Liver (tissue), 9 donors: Measurements from ENCODE around the gene ATG2A. TPM values are rescaled to one million over a fixed set of nuclear protein-coding genes. Genes with fewer than 3 reads are reported as not detected.

Experiments used
- DNase-seq: peaks from one replicate; pipeline ENCODE4 v3.0.0-alpha.2; 2017; ENCODE audit warnings: low spot score
- H3K27ac ChIP-seq, 2 donors: one replicate each; pipeline ENCODE4 v1.7.0; 2013; ENCODE audit warnings: inconsistent platforms in 2 of 2, low read length in 2 of 2, control low read depth in 1 of 2, low read depth in 1 of 2, mild to moderate bottlenecking in 1 of 2
- H3K27me3 ChIP-seq, 4 donors: one replicate each; pipeline versions ENCODE4 v1.6.1 to v1.7.0; 2013; ENCODE audit warnings: low read length in 3 of 4, inconsistent platforms in 1 of 4, mild to moderate bottlenecking in 1 of 4, moderate library complexity in 1 of 4; ENCODE audit not compliant: control insufficient read depth in 4 of 4, insufficient read depth in 4 of 4
- H3K36me3 ChIP-seq, 4 donors: one replicate each; pipeline versions ENCODE4 v1.6.1 to v1.7.0; 2013; ENCODE audit warnings: low read length in 3 of 4, mild to moderate bottlenecking in 3 of 4, low read depth in 1 of 4, moderate library complexity in 1 of 4; ENCODE audit not compliant: control insufficient read depth in 4 of 4, insufficient read depth in 3 of 4
- H3K4me1 ChIP-seq, 4 donors: one replicate each; pipeline versions ENCODE4 v1.6.1 to v1.7.0; 2013; ENCODE audit warnings: low read length in 3 of 4, mild to moderate bottlenecking in 3 of 4, moderate library complexity in 1 of 4; ENCODE audit not compliant: control insufficient read depth in 4 of 4, insufficient read depth in 4 of 4
- H3K4me3 ChIP-seq, 3 donors: one replicate each; pipeline versions ENCODE4 v1.6.1 to v1.7.0; 2013; ENCODE audit warnings: low read length in 3 of 3, control low read depth in 1 of 3, low read depth in 1 of 3, mild to moderate bottlenecking in 1 of 3
- H3K9ac ChIP-seq, 2 donors: one replicate each; pipeline ENCODE4 v1.7.0; 2013; ENCODE audit warnings: low read length in 2 of 2, mild to moderate bottlenecking in 2 of 2, moderate library complexity in 2 of 2, control low read depth in 1 of 2, low read depth in 1 of 2
- H3K9me3 ChIP-seq, 4 donors: one replicate each; pipeline versions ENCODE4 v1.6.1 to v1.7.0; 2013; ENCODE audit warnings: low read length in 3 of 4; ENCODE audit not compliant: control insufficient read depth in 4 of 4
- ATF3 ChIP-seq: IDR thresholded peaks from 2 replicates; pipeline ENCODE4 v1.6.1; 2016; ENCODE audit warnings: antibody characterized with exemption
- FOXA1 ChIP-seq: IDR thresholded peaks from 2 replicates; pipeline ENCODE4 v1.6.1; 2016; ENCODE audit warnings: antibody characterized with exemption
- FOXA2 ChIP-seq: IDR thresholded peaks from 2 replicates; pipeline ENCODE4 v1.6.1; 2016; ENCODE audit warnings: antibody characterized with exemption
- GABPA ChIP-seq, 2 donors: IDR thresholded peaks in 1 of 2; conservative IDR thresholded peaks in 1 of 2; 2 replicates each; pipeline ENCODE4 v1.6.1; 2016; ENCODE audit warnings: antibody characterized with exemption in 2 of 2, mild to moderate bottlenecking in 1 of 2, moderate library complexity in 1 of 2
- HNF4A ChIP-seq, 2 donors: conservative IDR thresholded peaks; 2 replicates each; pipeline ENCODE4 v1.6.1; 2016; ENCODE audit warnings: antibody characterized with exemption in 2 of 2, mild to moderate bottlenecking in 2 of 2
- HNF4G ChIP-seq: IDR thresholded peaks from 2 replicates; pipeline ENCODE4 v1.6.1; 2016; ENCODE audit warnings: antibody characterized with exemption
- JUND ChIP-seq, 2 donors: IDR thresholded peaks; 2 replicates each; pipeline ENCODE4 v1.6.1; 2016; ENCODE audit warnings: antibody characterized with exemption in 2 of 2
- NR2F2 ChIP-seq: IDR thresholded peaks from 2 replicates; pipeline ENCODE4 v1.6.1; 2016; ENCODE audit warnings: antibody characterized with exemption
- RAD21 ChIP-seq, 2 donors: IDR thresholded peaks; 2 replicates each; pipeline ENCODE4 v1.6.1; 2016; ENCODE audit warnings: antibody characterized with exemption in 2 of 2, mild to moderate bottlenecking in 2 of 2
- RXRA ChIP-seq, 2 donors: IDR thresholded peaks; 2 replicates each; pipeline ENCODE4 v1.6.1; 2017 to 2018; ENCODE audit warnings: antibody characterized with exemption in 2 of 2, mild to moderate bottlenecking in 1 of 2
- SP1 ChIP-seq: IDR thresholded peaks from 2 replicates; pipeline ENCODE4 v1.6.1; 2018; ENCODE audit warnings: antibody characterized with exemption, mild to moderate bottlenecking
- TAF1 ChIP-seq: conservative IDR thresholded peaks from 2 replicates; pipeline ENCODE4 v1.6.1; 2016; ENCODE audit warnings: antibody characterized with exemption, mild to moderate bottlenecking
- WGBS: extraction: QIAGEN DNeasy Blood & Tissue Kit; methylation state at CpG from one replicate; pipeline ENCODE4 v1.1.7; 2013; 5-methylcytosine and 5-hydroxymethylcytosine counted together
- polyA plus RNA-seq, 2 donors: library from polyadenylated mRNA; stranded (reverse) in 1 of 2; unstranded in 1 of 2; fragments of 200-250 nt in 1 of 2; fragments of >200 nt in 1 of 2; fragmentation: Nextera tagmentation in 1 of 2; extraction: Ambion mirVana in 1 of 2; gene quantifications; one replicate each; pipeline versions ENCODE4 v1.2.1 to v1.2.3, GENCODE V29; 2013 to 2015
- total RNA-seq, 2 donors: library from RNA; depleted of rRNA; stranded (reverse); fragments of >200 nt; gene quantifications; one replicate each; pipeline ENCODE4 v1.2.3, GENCODE V29; 2014
- TF ChIP-seq, protein P1 (sequence below): IDR thresholded peaks from 2 replicates; pipeline ENCODE4 v1.6.1; 2016; ENCODE audit warnings: antibody characterized with exemption
- TF ChIP-seq, protein P2 (sequence below): IDR thresholded peaks from 2 replicates; pipeline ENCODE4 v1.6.1; 2016; ENCODE audit warnings: antibody characterized with exemption, mild to moderate bottlenecking
- donor health status: healthy.
- donor health status: healthy.
- donor health status: healthy.
- donor health status: healthy.
- donor health status: healthy.

The ATG2A gene
- total and polyA plus RNA-seq, 4 donors = 15.6 to 34.1 (median 23.0) TPM

- no peak for DNase-seq
- H3K9me3 ChIP-seq = no peaks in the 10 kb centered on the region
- H3K27me3 ChIP-seq = no peaks in the 10 kb centered on the region
- no peaks in the 10 kb centered on the region for H3K36me3 ChIP-seq
- no peak for TF ChIP-seq RXRA (IDR thresholded peaks at IDR 0.05)
- no peak for TF ChIP-seq TAF1
- TF ChIP-seq ATF3 = no peak
- TF ChIP-seq, protein P1, sequence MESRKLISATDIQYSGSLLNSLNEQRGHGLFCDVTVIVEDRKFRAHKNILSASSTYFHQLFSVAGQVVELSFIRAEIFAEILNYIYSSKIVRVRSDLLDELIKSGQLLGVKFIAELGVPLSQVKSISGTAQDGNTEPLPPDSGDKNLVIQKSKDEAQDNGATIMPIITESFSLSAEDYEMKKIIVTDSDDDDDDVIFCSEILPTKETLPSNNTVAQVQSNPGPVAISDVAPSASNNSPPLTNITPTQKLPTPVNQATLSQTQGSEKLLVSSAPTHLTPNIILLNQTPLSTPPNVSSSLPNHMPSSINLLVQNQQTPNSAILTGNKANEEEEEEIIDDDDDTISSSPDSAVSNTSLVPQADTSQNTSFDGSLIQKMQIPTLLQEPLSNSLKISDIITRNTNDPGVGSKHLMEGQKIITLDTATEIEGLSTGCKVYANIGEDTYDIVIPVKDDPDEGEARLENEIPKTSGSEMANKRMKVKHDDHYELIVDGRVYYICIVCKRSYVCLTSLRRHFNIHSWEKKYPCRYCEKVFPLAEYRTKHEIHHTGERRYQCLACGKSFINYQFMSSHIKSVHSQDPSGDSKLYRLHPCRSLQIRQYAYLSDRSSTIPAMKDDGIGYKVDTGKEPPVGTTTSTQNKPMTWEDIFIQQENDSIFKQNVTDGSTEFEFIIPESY = no peak
- no peak for TF ChIP-seq GABPA (IDR thresholded peaks at IDR 0.05 in 1 of 2, conservative IDR thresholded peaks at IDR 0.05 in 1 of 2)
- no peak for TF ChIP-seq HNF4G
- peaks cover 21 to 83% (median 73%) of the 10 kb centered on the region in 4 donors for H3K4me1 ChIP-seq
- H3K4me3 ChIP-seq = peak overlapping the region in 2 of 3 donors; percentile 1 to 96
- peak overlapping the region; percentile 14 to 32 for H3K9ac ChIP-seq
- H3K27ac ChIP-seq = peak overlapping the region; percentile 72 to 77
- WGBS = 67% methylated on average over 11 of the region's 11 CpGs
Observed at GRCh38 chr11:64876229-64876750, 40.7 kb downstream of the ATG2A start.

- Histone ChIP-seq H3K9me3 (no peaks in the 10 kb centered on the region), H3K27ac (peak overlapping the region; percentile 48 to 72), H3K9ac (no peak overlapping the region), H3K27me3 (no peaks in the 10 kb centered on the region), H3K36me3 (no peaks in the 10 kb centered on the region), H3K4me1 (peaks cover 27 to 86% (median 79%) of the 10 kb centered on the region in 4 donors), H3K4me3 (peak overlapping the region in 1 of 3 donors; percentile 0)
- WGBS = 49% methylated on average over 17 of the region's 17 CpGs
- DNase-seq = no peak
- peak in 1 of 2 donors; percentile 14 for TF ChIP-seq RAD21 (IDR thresholded peaks at IDR 0.05)
- TF ChIP-seq, protein P2, sequence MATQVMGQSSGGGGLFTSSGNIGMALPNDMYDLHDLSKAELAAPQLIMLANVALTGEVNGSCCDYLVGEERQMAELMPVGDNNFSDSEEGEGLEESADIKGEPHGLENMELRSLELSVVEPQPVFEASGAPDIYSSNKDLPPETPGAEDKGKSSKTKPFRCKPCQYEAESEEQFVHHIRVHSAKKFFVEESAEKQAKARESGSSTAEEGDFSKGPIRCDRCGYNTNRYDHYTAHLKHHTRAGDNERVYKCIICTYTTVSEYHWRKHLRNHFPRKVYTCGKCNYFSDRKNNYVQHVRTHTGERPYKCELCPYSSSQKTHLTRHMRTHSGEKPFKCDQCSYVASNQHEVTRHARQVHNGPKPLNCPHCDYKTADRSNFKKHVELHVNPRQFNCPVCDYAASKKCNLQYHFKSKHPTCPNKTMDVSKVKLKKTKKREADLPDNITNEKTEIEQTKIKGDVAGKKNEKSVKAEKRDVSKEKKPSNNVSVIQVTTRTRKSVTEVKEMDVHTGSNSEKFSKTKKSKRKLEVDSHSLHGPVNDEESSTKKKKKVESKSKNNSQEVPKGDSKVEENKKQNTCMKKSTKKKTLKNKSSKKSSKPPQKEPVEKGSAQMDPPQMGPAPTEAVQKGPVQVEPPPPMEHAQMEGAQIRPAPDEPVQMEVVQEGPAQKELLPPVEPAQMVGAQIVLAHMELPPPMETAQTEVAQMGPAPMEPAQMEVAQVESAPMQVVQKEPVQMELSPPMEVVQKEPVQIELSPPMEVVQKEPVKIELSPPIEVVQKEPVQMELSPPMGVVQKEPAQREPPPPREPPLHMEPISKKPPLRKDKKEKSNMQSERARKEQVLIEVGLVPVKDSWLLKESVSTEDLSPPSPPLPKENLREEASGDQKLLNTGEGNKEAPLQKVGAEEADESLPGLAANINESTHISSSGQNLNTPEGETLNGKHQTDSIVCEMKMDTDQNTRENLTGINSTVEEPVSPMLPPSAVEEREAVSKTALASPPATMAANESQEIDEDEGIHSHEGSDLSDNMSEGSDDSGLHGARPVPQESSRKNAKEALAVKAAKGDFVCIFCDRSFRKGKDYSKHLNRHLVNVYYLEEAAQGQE = no peak
- no peak for TF ChIP-seq FOXA1
- TF ChIP-seq FOXA2 = no peak
- TF ChIP-seq ATF3 = no peak
- TF ChIP-seq, protein P1 = no peak
- TF ChIP-seq TAF1 = no peak
- TF ChIP-seq SP1 = peak; percentile 39
- TF ChIP-seq GABPA (IDR thresholded peaks at IDR 0.05 in 1 of 2, conservative IDR thresholded peaks at IDR 0.05 in 1 of 2) = no peak
- TF ChIP-seq HNF4A (conservative IDR thresholded peaks at IDR 0.05) = peak; percentile 71 to 82
- TF ChIP-seq JUND (IDR thresholded peaks at IDR 0.05) = no peak
- peak; percentile 48 to 64 for TF ChIP-seq RXRA (IDR thresholded peaks at IDR 0.05)
- TF ChIP-seq NR2F2 = no peak
Observed at GRCh38 chr11:64875369-64876228, 41.4 kb downstream of the ATG2A start.
